HG03159 (cell line): ENCODE data around the gene CAPZB.

ENCODE experiments used
- ATAC-seq: cut with Tn5 transposase; IDR thresholded peaks from one replicate; pipeline ENCODE4 v1.9.1; 2021; ENCODE audit warnings: mild to moderate bottlenecking, moderate library complexity; ENCODE audit not compliant: unreplicated experiment

Gene CAPZB

DNA sequence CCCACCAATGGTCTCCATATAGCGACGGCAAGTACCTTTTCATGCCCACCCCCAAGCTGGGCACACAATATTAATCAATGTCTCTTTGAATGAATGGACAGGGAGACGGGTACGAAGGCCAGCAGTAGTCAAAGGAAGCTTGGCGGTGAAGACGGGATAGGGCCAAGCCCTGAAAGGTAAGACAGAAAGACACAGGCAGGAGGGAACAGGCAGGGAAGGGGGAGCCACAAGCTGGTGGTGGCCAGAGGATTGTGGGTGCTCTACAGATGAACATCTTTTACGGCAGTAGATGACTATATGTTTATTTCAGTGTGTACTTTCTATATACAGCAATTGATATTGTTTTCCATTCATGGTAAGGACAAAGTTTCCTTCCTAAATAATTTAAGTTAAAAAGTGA is 16.3 kb downstream of the CAPZB start:
- no peak for ATAC-seq

- no peak for ATAC-seq
Measured at GRCh38 chr1:19468397-19468956, 16.9 kb downstream of the CAPZB start.

- no peak for ATAC-seq
Measured at GRCh38 chr1:19467199-19468187, 17.8 kb downstream of the CAPZB start.

GRCh38 chr1:19466112-19466561 is 19.2 kb downstream of the CAPZB start:
- no peak for ATAC-seq

GRCh38 chr1:19465650-19466049 is 19.7 kb downstream of the CAPZB start:
- ATAC-seq: no peak

DNA sequence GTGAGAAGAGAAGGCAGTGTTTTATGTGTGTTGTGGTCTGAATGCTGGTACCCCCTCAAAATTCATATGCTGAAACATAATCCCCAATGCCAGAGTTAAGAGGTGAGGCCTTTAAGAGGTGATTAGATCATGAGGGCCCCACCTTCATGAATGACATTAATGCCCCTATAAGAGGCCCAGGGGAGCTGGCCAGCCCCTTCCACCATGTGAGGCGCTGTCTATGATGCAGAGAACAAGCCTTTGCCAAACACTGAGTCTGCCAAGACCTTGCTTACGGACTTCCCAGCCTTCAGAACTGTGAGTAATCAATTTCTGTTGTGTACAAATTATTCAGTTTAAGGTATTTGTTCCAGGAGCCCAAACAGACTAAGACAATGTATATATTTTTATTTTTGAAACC is 20.2 kb downstream of the CAPZB start:
- no peak for ATAC-seq

- no peak for ATAC-seq
Measured at GRCh38 chr1:19464696-19465095, 20.6 kb downstream of the CAPZB start.

DNA sequence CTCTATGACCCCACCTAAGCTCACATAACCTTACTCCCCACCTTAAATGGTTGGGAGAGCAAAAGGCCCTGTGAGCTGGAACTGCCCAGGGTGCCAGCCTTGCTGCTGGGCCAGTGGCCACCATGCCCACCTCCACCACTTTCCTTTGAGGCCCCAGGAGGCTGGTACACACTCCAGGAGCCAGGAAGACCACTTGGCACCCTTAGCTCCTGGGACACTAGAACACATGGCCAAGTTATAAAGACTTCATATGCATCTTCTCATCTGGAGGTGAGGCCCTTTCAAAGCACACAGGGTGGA is 21.9 kb downstream of the CAPZB start:
- ATAC-seq: no peak

GRCh38 chr1:19462781-19463503 is 22.4 kb downstream of the CAPZB start:
- peak; percentile 72 for ATAC-seq

- no peak for ATAC-seq
Measured at GRCh38 chr1:19461220-19461554, 24.2 kb downstream of the CAPZB start.

DNA sequence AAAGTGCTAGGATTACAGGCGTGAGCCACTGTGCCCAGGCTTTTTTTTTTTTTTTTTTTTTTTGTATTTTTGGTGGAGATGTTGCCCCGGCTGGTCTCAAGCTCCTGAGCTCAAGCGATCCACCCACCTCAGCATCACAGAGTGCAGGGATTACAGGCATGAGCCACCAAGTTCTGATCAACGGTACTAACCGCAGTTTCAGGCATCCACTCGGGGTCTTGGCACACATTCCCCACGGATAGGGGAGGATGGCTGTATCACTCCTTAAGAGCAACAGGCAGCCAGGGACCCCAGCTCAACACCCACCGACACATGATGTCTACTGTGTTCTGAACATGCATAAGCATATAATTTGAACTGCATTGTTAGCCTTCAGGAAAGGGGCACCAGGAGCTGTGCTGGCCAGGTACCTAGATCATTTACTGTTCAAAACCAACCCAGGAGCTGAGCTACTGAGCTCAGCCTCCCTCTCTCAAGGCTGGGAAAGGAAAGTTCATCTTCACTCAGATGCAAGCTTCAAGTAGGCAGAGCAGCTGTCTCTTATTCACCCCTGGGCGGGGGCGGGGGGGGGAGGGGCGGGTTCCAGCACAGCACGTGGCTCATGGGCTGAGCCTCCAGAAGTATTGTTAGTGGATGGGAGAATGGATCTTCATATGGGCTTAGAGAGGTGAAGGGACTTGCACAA is 24.7 kb downstream of the CAPZB start:
- no peak for ATAC-seq

DNA sequence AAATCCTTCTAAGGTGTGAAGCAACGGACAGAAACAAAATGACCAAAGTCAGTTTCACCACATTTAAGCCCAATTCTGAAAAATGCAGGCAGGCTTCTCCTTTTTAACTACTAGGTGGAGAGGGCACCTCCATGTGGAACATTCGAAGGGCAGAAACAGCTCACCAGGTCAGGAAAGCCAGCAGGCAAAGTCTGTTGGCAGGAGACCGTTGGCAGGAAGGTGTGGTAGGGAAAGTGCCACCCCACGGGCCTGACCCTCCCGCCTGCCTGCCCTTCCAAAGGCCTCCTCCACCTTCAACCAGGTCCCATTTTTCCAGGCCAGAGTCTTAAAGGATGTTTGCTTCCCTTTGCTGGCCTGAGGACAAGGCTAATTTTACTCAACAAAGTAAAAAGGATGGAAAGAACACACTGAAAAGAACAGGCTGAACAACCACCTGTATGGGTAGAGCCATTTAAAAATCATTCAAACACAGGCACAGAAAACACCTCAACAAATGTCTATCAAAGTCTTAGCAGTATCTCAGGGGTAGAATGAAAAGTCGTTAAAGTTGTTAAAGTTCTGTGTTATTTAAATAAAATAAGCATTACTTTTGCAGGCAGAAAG is 26.4 kb downstream of the CAPZB start:
- ATAC-seq: no peak

- no peak for ATAC-seq
Measured at GRCh38 chr1:19457607-19458006, 27.7 kb downstream of the CAPZB start.

- ATAC-seq: no peak
Measured at GRCh38 chr1:19456968-19457441, 28.3 kb downstream of the CAPZB start.

DNA sequence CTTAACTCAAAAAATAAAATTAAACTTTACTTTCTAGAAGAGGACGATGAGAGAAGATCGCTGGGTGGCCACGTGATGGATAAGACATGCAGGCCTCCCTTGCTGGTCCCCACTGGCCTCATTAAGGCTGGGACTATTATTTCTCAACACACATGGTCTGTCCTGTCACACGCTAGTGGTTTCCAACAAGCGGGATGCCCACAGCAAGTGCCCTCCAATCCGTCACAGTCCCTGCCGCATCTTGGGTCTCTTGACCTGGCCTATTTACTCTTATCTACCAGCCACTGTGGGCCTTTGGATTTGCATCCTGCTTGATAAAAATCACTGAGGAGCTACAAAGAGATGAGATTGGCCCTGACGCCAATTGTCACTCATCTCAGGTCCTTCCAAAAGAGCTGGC is 30.0 kb downstream of the CAPZB start:
- ATAC-seq: no peak

GRCh38 chr1:19454265-19455146 is 30.8 kb downstream of the CAPZB start:
- no peak for ATAC-seq

GRCh38 chr1:19453741-19454201 is 31.6 kb downstream of the CAPZB start:
- no peak for ATAC-seq

GRCh38 chr1:19452221-19452663 is 33.1 kb downstream of the CAPZB start:
- no peak for ATAC-seq

DNA sequence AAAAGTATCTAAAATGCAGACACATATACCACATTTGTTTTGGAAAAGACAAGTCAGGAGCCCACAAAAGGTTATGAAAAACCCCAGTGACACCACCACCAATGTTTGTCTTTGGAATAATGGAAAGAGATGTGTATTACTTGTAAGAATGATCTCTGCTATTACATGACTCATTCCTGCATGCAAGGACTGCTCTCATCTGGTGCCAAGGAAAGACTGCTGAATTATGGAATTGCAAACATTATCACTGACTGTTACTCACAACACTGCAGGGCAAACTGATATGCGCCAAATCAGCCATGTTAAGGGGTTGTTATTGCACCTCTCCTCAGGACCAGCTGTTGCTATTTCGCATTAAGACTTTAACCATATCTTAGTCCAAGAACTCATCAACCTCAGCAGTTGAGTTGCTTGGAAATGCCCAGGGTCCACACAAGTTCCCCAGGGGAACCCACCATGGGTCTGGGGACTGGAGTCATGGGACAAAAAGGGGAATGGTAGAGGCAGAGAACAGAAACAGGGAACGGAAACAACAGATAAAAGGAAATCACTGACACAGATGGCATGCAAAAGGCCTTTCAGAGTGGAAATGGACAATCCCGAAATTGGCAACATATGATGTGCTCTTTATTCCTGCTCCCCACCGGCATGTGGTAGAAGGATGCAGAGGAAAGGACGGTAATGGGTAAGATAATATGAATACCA is 34.4 kb downstream of the CAPZB start:
- ATAC-seq: no peak
